GM19035 (cell line): ENCODE data around the gene ACTN1.
"Not testable (repeated sequence)": the region's sequence is repeated elsewhere in the genome, so short reads cannot be mapped to it uniquely, and the experiment has no call there.

ENCODE experiments used
- ATAC-seq: cut with Tn5 transposase; IDR thresholded peaks from one replicate; pipeline ENCODE4 v1.9.1; 2021; ENCODE audit not compliant: unreplicated experiment

ACTN1 gene

GRCh38 chr14:68866991-68867533, 112.0 kb downstream of the ACTN1 start:
- no peak for ATAC-seq

- ATAC-seq: no peak
Observed at GRCh38 chr14:68865542-68865941, 113.6 kb downstream of the ACTN1 start.

GRCh38 chr14:68864361-68864750, 114.7 kb downstream of the ACTN1 start:
- ATAC-seq: no peak

GRCh38 chr14:68863610-68864360, 115.3 kb downstream of the ACTN1 start:
- ATAC-seq: no peak

- no peak for ATAC-seq
Observed at GRCh38 chr14:68862954-68863594, 116.0 kb downstream of the ACTN1 start.

GRCh38 chr14:68860771-68861170, 118.3 kb downstream of the ACTN1 start:
- ATAC-seq: no peak

GRCh38 chr14:68857516-68858070, 121.5 kb downstream of the ACTN1 start:
- no peak for ATAC-seq

- no peak for ATAC-seq
Observed at GRCh38 chr14:68856572-68856971, 122.5 kb downstream of the ACTN1 start.

- no peak for ATAC-seq
Observed at GRCh38 chr14:68854421-68854820, 124.7 kb downstream of the ACTN1 start.

GRCh38 chr14:68853749-68854148, 125.4 kb downstream of the ACTN1 start:
- no peak for ATAC-seq

- not testable (repeated sequence) for ATAC-seq
Observed at GRCh38 chr14:68852493-68852892, 126.6 kb downstream of the ACTN1 start.

- ATAC-seq: no peak
Observed at GRCh38 chr14:68851078-68851477, 128.0 kb downstream of the ACTN1 start.

GRCh38 chr14:68849416-68849815, 129.7 kb downstream of the ACTN1 start:
- no peak for ATAC-seq

GRCh38 chr14:68848253-68848652, 130.8 kb downstream of the ACTN1 start:
- no peak for ATAC-seq

GRCh38 chr14:68847640-68848039, 131.5 kb downstream of the ACTN1 start:
- ATAC-seq: not testable (repeated sequence)

- no peak for ATAC-seq
Observed at GRCh38 chr14:68846466-68846865, 132.6 kb downstream of the ACTN1 start.

GRCh38 chr14:68844210-68844545, 134.9 kb downstream of the ACTN1 start:
- no peak for ATAC-seq

- ATAC-seq: no peak
Observed at GRCh38 chr14:68843471-68844209, 135.5 kb downstream of the ACTN1 start.

- ATAC-seq: no peak
Observed at GRCh38 chr14:68842298-68842697, 136.8 kb downstream of the ACTN1 start.

- ATAC-seq: no peak
Observed at GRCh38 chr14:68841016-68841809, 137.9 kb downstream of the ACTN1 start.

- no peak for ATAC-seq
Observed at GRCh38 chr14:68840454-68840853, 138.6 kb downstream of the ACTN1 start.
